K562 (cell line): ENCODE measurements around the gene GCHFR. TPM values are rescaled to one million over a fixed set of nuclear protein-coding genes. Genes with fewer than 3 reads are reported as not detected.

ENCODE experiments used
- BRF1 ChIP-seq: IDR thresholded peaks from 3 replicates; pipeline ENCODE4 v1.6.1; 2011; ENCODE audit warnings: borderline replicate concordance, mild to moderate bottlenecking; ENCODE audit not compliant: insufficient read length; ENCODE audit errors: extremely low read depth
- CXXC5 ChIP-seq: fragments of 250-450 bp; sonication (Bioruptor Pico); IDR thresholded peaks from 2 replicates; pipeline ENCODE4 v1.8.0; 2022; ENCODE audit warnings: inconsistent platforms, mild to moderate bottlenecking, moderate library complexity
- HDAC6 ChIP-seq: IDR thresholded peaks from 2 replicates; pipeline ENCODE4 v1.6.1; 2012; ENCODE audit warnings: low read depth, mild to moderate bottlenecking, control low read depth, inconsistent platforms, low read length, moderate library complexity
- HMG20A ChIP-seq: fragments of 450-650 bp; formaldehyde crosslinking; conservative IDR thresholded peaks from 2 replicates; pipeline ENCODE4 v1.4.0; 2020; ENCODE audit warnings: mild to moderate bottlenecking, mixed read lengths
- KAT8 ChIP-seq: fragments of 450-650 bp; IDR thresholded peaks from 2 replicates; pipeline ENCODE4 v1.6.1; 2016; ENCODE audit warnings: low read depth, mild to moderate bottlenecking
- NCOA4 ChIP-seq: fragments of 450-650 bp; IDR thresholded peaks from 2 replicates; pipeline ENCODE4 v1.6.1; 2018; ENCODE audit warnings: mild to moderate bottlenecking; ENCODE audit not compliant: partially characterized antibody
- NONO ChIP-seq, 2 experiments: fragments of 200-400 bp in 1 of 2; fragments of 450-650 bp in 1 of 2; formaldehyde crosslinking in 1 of 2; IDR thresholded peaks; 2 replicates each; pipeline ENCODE4 v1.6.1; 2017; ENCODE audit warnings: low read depth in 2 of 2, mild to moderate bottlenecking in 2 of 2, moderate library complexity in 2 of 2, low read length in 1 of 2
- POLR2AphosphoS5 ChIP-seq: IDR thresholded peaks from 2 replicates; pipeline ENCODE4 v1.6.1; 2011; ENCODE audit warnings: mild to moderate bottlenecking, low read depth, low read length, moderate library complexity; ENCODE audit not compliant: control insufficient read depth, insufficient read depth
- POLR2B ChIP-seq: fragments of 450-650 bp; IDR thresholded peaks from 2 replicates; pipeline ENCODE4 v1.6.1; 2018; ENCODE audit warnings: low read depth; ENCODE audit not compliant: partially characterized antibody
- RAD21 ChIP-seq, 2 experiments: fragments of 250-450 bp in 1 of 2; fragments of 450-650 bp in 1 of 2; sonication (Bioruptor Pico) in 1 of 2; formaldehyde crosslinking in 1 of 2; IDR thresholded peaks in 1 of 2; conservative IDR thresholded peaks in 1 of 2; 2 replicates each; pipeline versions ENCODE4 v1.4.0 to v1.8.0; 2020 to 2022; ENCODE audit warnings: mild to moderate bottlenecking in 2 of 2, moderate library complexity in 1 of 2
- RFX5 ChIP-seq: IDR thresholded peaks from 2 replicates; pipeline ENCODE4 v1.6.1; 2011; ENCODE audit warnings: low read depth, mild to moderate bottlenecking, improper control_type of control experiment, low read length
- SMARCC2 ChIP-seq: fragments of 450-650 bp; IDR thresholded peaks from 2 replicates; pipeline ENCODE4 v1.6.1; 2017; ENCODE audit warnings: antibody characterized with exemption, moderate library complexity, mild to moderate bottlenecking, low read depth
- SRSF3 ChIP-seq: fragments of 200-400 bp; formaldehyde crosslinking; IDR thresholded peaks from 2 replicates; pipeline ENCODE4 v1.6.1; 2016; ENCODE audit warnings: mild to moderate bottlenecking, low read length, moderate library complexity; ENCODE audit not compliant: insufficient read depth
- XRCC3 ChIP-seq: fragments of 450-650 bp; IDR thresholded peaks from 2 replicates; pipeline ENCODE4 v1.6.1; 2017; ENCODE audit warnings: mild to moderate bottlenecking, moderate library complexity
- ZBTB7A ChIP-seq: IDR thresholded peaks from 2 replicates; pipeline ENCODE4 v1.6.1; 2011; ENCODE audit warnings: low read depth, mild to moderate bottlenecking, low read length, moderate library complexity, borderline replicate concordance; ENCODE audit not compliant: control insufficient read depth
- ZNF165 ChIP-seq: fragments of 250-450 bp; sonication (Bioruptor Pico); IDR thresholded peaks from 2 replicates; pipeline ENCODE4 v1.4.0; 2020; ENCODE audit warnings: borderline replicate concordance
- ZNF431 ChIP-seq: sonication (generic); formaldehyde crosslinking; IDR thresholded peaks from 2 replicates; pipeline ENCODE4 v1.8.0; 2022; ENCODE audit warnings: mild to moderate bottlenecking, missing genetic modification reagents
- ZNF77 ChIP-seq: fragments of 250-450 bp; sonication (Bioruptor Pico); IDR thresholded peaks from 2 replicates; pipeline ENCODE4 v1.5.0; 2020
- polyA plus RNA-seq, 8 experiments: library from polyadenylated mRNA; depleted of rRNA in 4 of 8; stranded (reverse) in 5 of 8; unstranded in 3 of 8; fragments of >200 nt; fragmentation: Nextera tagmentation in 2 of 8; fragmentation: Illumina TruSeq in 1 of 8; extraction: Ambion mirVana in 2 of 8; extraction: Trizol in 1 of 8; gene quantifications; 2 replicates each; pipeline versions ENCODE4 v1.2.1 to v1.2.3, GENCODE V29; 2011 to 2014; ENCODE audit warnings: inconsistent platforms in 1 of 8, missing spikeins in 1 of 8
- total RNA-seq, 7 experiments: library from RNA; depleted of rRNA in 6 of 7; stranded (reverse); fragments of >200 nt in 6 of 7; fragmentation: Illumina TruSeq in 2 of 7; extraction: Trizol in 2 of 7; gene quantifications; 2 replicates each; pipeline versions ENCODE4 v1.2.1 to v1.2.3, GENCODE V29; 2011 to 2021; ENCODE audit warnings: low replicate concordance in 1 of 7
- TF ChIP-seq, protein P1 (sequence below): sonication (generic); formaldehyde crosslinking; IDR thresholded peaks from 2 replicates; pipeline ENCODE4 v1.8.1; 2023; ENCODE audit warnings: mild to moderate bottlenecking, missing genetic modification reagents, moderate library complexity
- TF ChIP-seq, protein P2 (sequence below): fragments of 200-800 bp; sonication (Bioruptor generic); IDR thresholded peaks from 2 replicates; pipeline ENCODE4 v1.6.1; 2016; ENCODE audit warnings: missing genetic modification characterization, missing compliant biosample characterization
- TF ChIP-seq, protein P3 (sequence below): fragments of 250-450 bp; sonication (Bioruptor Pico); IDR thresholded peaks from 2 replicates; pipeline ENCODE4 v1.8.0; 2021; ENCODE audit warnings: moderate library complexity, mild to moderate bottlenecking, inconsistent platforms

The GCHFR gene
- total and polyA plus RNA-seq, 9 of the 15 experiments (the other 6 are each of a cell fraction or from before 2014, with no cell fraction given): 8.7 to 83.5 (median 20.8) TPM

DNA sequence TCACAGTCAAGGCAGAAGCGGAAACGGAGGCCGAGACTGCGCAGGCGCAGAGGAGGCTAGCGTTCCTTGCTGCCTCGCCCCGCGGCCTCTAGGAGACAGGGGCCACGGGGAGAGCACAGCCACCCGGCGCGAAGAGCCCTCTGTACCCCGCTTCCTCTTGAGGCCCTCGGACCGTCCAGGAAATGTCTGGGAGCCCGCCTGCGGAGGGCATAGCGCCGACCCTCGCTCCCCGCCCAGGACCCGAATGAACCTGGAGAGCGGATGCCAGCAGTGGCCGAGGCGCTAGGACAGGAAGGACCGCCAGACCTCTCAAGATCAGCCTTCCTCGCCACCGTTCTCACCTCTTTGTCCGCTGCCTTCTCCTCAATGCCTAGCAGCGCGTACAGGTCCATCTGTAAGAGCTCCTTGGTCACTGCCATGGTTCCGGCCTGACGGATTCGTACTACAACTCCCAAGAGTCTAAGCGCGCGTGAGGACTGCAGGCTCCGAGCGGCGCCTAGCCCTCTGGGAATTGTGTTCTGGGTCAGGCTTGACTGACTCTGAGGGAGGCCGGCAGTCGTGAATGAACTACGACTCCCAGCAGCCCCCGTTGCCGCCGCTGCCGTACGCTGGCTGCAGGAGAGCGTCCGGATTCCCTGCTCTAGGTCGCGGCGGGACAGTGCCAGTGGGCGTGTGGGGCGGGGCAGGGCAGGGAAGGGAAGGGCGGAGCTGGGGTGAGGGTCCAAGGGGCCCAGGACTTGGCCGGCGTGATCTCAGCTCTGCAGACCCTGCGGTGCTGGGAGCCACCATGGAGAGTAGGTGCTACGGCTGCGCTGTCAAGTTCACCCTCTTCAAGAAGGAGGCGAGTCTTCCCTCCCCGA is 43.4 kb downstream of the GCHFR start, which contains the start of the genes DNAJC17 and ZFYVE19 (continued):
- peak; percentile 37; the same call in 1 of the 2 replicates for TF ChIP-seq ZNF165 (CRISPR knock-in tag)
- no peak for TF ChIP-seq RAD21 (CRISPR knock-in tag; conservative IDR thresholded peaks at IDR 0.05 in 1 of 2, IDR thresholded peaks at IDR 0.05 in 1 of 2)
- TF ChIP-seq, protein P1, sequence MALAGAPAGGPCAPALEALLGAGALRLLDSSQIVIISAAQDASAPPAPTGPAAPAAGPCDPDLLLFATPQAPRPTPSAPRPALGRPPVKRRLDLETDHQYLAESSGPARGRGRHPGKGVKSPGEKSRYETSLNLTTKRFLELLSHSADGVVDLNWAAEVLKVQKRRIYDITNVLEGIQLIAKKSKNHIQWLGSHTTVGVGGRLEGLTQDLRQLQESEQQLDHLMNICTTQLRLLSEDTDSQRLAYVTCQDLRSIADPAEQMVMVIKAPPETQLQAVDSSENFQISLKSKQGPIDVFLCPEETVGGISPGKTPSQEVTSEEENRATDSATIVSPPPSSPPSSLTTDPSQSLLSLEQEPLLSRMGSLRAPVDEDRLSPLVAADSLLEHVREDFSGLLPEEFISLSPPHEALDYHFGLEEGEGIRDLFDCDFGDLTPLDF (CRISPR knock-in tag): no peak
- no peak for TF ChIP-seq HMG20A (CRISPR knock-in tag)
- TF ChIP-seq, protein P2, sequence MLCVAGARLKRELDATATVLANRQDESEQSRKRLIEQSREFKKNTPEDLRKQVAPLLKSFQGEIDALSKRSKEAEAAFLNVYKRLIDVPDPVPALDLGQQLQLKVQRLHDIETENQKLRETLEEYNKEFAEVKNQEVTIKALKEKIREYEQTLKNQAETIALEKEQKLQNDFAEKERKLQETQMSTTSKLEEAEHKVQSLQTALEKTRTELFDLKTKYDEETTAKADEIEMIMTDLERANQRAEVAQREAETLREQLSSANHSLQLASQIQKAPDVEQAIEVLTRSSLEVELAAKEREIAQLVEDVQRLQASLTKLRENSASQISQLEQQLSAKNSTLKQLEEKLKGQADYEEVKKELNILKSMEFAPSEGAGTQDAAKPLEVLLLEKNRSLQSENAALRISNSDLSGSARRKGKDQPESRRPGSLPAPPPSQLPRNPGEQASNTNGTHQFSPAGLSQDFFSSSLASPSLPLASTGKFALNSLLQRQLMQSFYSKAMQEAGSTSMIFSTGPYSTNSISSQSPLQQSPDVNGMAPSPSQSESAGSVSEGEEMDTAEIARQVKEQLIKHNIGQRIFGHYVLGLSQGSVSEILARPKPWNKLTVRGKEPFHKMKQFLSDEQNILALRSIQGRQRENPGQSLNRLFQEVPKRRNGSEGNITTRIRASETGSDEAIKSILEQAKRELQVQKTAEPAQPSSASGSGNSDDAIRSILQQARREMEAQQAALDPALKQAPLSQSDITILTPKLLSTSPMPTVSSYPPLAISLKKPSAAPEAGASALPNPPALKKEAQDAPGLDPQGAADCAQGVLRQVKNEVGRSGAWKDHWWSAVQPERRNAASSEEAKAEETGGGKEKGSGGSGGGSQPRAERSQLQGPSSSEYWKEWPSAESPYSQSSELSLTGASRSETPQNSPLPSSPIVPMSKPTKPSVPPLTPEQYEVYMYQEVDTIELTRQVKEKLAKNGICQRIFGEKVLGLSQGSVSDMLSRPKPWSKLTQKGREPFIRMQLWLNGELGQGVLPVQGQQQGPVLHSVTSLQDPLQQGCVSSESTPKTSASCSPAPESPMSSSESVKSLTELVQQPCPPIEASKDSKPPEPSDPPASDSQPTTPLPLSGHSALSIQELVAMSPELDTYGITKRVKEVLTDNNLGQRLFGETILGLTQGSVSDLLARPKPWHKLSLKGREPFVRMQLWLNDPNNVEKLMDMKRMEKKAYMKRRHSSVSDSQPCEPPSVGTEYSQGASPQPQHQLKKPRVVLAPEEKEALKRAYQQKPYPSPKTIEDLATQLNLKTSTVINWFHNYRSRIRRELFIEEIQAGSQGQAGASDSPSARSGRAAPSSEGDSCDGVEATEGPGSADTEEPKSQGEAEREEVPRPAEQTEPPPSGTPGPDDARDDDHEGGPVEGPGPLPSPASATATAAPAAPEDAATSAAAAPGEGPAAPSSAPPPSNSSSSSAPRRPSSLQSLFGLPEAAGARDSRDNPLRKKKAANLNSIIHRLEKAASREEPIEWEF (CRISPR knock-in tag): no peak
- TF ChIP-seq SMARCC2: no peak
- peak; percentile 71; the same call in 1 of the 2 replicates for TF ChIP-seq POLR2AphosphoS5
- TF ChIP-seq HDAC6: no peak
- 0 out of 4 replicates have a peak, but pooled peaks of 1 of the 2 experiments have one; percentile 52 for TF ChIP-seq NONO (IDR thresholded peaks at IDR 0.05; ENCODE audit: low read depth in 2 of 2, low read length in 1 of 2)
- TF ChIP-seq CXXC5 (CRISPR knock-in tag): peak; percentile 91
- TF ChIP-seq RFX5: no peak
- no peak for TF ChIP-seq XRCC3
- TF ChIP-seq SRSF3: no peak
- no peak for TF ChIP-seq ZNF77 (CRISPR knock-in tag)
- TF ChIP-seq, protein P3, sequence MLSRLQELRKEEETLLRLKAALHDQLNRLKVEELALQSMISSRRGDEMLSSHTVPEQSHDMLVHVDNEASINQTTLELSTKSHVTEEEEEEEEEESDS (CRISPR knock-in tag): no peak
- TF ChIP-seq ZNF431: no peak
- no peak for TF ChIP-seq KAT8
- TF ChIP-seq ZBTB7A: peak; percentile 64; the same call in 1 of the 2 replicates
- TF ChIP-seq BRF1: no peak
- TF ChIP-seq NCOA4: no peak
- TF ChIP-seq POLR2B: peak; percentile 78
